WTC11 (cell line): ENCODE data around the gene SMPX. TPM values are rescaled to one million over a fixed set of nuclear protein-coding genes. Genes with fewer than 3 reads are reported as not detected.

Source experiments
- ATAC-seq: fragments of 200-7000 bp; cut with Tn5 transposase; 2 replicates; pipeline ENCODE4 v1.10.0; 2021; ENCODE audit warnings: mild to moderate bottlenecking, moderate library complexity
- CTCF ChIA-PET: fragments of 300-600 bp; sonication (Branson Sonifier 250); formaldehyde crosslinking; loops from one replicate; lab custom pipeline; 2021; ENCODE audit warnings: antibody characterized with exemption; lab: Charles Lee
- POLR2A ChIA-PET: fragments of 350-600 bp; sonication (Branson Sonifier 250); formaldehyde crosslinking; loops from one replicate; lab custom pipeline; 2021; ENCODE audit warnings: antibody characterized with exemption; lab: Charles Lee
- DNase-seq: peaks from one replicate; pipeline ENCODE4 v3.0.0; 2021; ENCODE audit warnings: low spot score
- H3K27ac Mint-ChIP-seq: 2 replicates; pipeline ENCODE4 v1.8.0; 2021; ENCODE audit warnings: mixed read lengths
- H3K27me3 Mint-ChIP-seq: 2 replicates; pipeline ENCODE4 v1.8.0; 2021; ENCODE audit warnings: low read depth, mild to moderate bottlenecking, moderate library complexity, mixed read lengths
- H3K36me3 Mint-ChIP-seq: 2 replicates; pipeline ENCODE4 v1.8.0; 2021; ENCODE audit warnings: mixed read lengths
- H3K4me1 Mint-ChIP-seq: 2 replicates; pipeline ENCODE4 v1.8.0; 2022; ENCODE audit warnings: mixed read lengths
- H3K4me3 Mint-ChIP-seq: 2 replicates; pipeline ENCODE4 v1.8.0; 2021; ENCODE audit warnings: mild to moderate bottlenecking, moderate library complexity, mixed read lengths
- H3K9me3 Mint-ChIP-seq: 2 replicates; pipeline ENCODE4 v1.8.0; 2021; ENCODE audit warnings: mixed read lengths
- ATF1 ChIP-seq: sonication (generic); formaldehyde crosslinking; IDR thresholded peaks from 2 replicates; pipeline ENCODE4 v1.8.1; 2023; ENCODE audit warnings: mild to moderate bottlenecking, moderate library complexity, missing genetic modification reagents
- ELF4 ChIP-seq: sonication (generic); formaldehyde crosslinking; IDR thresholded peaks from 2 replicates; pipeline ENCODE4 v1.8.1; 2022; ENCODE audit warnings: low read depth, mild to moderate bottlenecking, moderate library complexity, missing genetic modification reagents
- FOXJ3 ChIP-seq: sonication (generic); formaldehyde crosslinking; IDR thresholded peaks from 2 replicates; pipeline ENCODE4 v1.9.0; 2021; ENCODE audit warnings: missing genetic modification reagents, mild to moderate bottlenecking, borderline replicate concordance
- FOXK1 ChIP-seq: sonication (generic); formaldehyde crosslinking; IDR thresholded peaks from 2 replicates; pipeline ENCODE4 v1.8.0; 2022; ENCODE audit warnings: mild to moderate bottlenecking, moderate library complexity, missing genetic modification reagents
- HMGA2 ChIP-seq: fragments of 250-450 bp; sonication (Bioruptor Pico); IDR thresholded peaks from 2 replicates; pipeline ENCODE4 v1.4.0; 2021; ENCODE audit warnings: mild to moderate bottlenecking, moderate library complexity
- NFE2L1 ChIP-seq: sonication (generic); formaldehyde crosslinking; IDR thresholded peaks from 2 replicates; pipeline ENCODE4 v1.8.1; 2023; ENCODE audit warnings: missing genetic modification reagents
- NR1H2 ChIP-seq: sonication (generic); formaldehyde crosslinking; IDR thresholded peaks from 2 replicates; pipeline ENCODE4 v1.9.0; 2021; ENCODE audit warnings: mild to moderate bottlenecking, moderate library complexity, missing genetic modification reagents
- NR2C2 ChIP-seq: sonication (generic); formaldehyde crosslinking; IDR thresholded peaks from 2 replicates; pipeline ENCODE4 v1.8.0; 2022; ENCODE audit warnings: mild to moderate bottlenecking, missing genetic modification reagents
- SMAD3 ChIP-seq: sonication (generic); formaldehyde crosslinking; IDR thresholded peaks from 2 replicates; pipeline ENCODE4 v1.8.0; 2022; ENCODE audit warnings: missing genetic modification reagents, mild to moderate bottlenecking, borderline replicate concordance
- ZNF121 ChIP-seq: sonication (generic); formaldehyde crosslinking; IDR thresholded peaks from 2 replicates; pipeline ENCODE4 v1.8.0; 2023; ENCODE audit warnings: missing genetic modification reagents
- ZNF138 ChIP-seq: sonication (generic); formaldehyde crosslinking; conservative IDR thresholded peaks from 2 replicates; pipeline ENCODE4 v1.8.1; 2022; ENCODE audit warnings: mild to moderate bottlenecking, moderate library complexity, missing genetic modification reagents
- ZNF219 ChIP-seq: sonication (generic); formaldehyde crosslinking; IDR thresholded peaks from 2 replicates; pipeline ENCODE4 v1.8.0; 2023; ENCODE audit warnings: missing genetic modification reagents, mild to moderate bottlenecking, borderline replicate concordance
- ZNF423 ChIP-seq: fragments of 250-450 bp; sonication (Bioruptor Pico); IDR thresholded peaks from 2 replicates; pipeline ENCODE4 v2.1.2; 2022; ENCODE audit warnings: mild to moderate bottlenecking, moderate library complexity
- total RNA-seq: library from RNA; stranded (reverse); gene quantifications from 3 replicates; pipeline ENCODE4 v1.2.3, GENCODE V29; 2021
- TF ChIP-seq, protein P1 (sequence below): sonication (generic); formaldehyde crosslinking; IDR thresholded peaks from 2 replicates; pipeline ENCODE4 v1.8.1; 2022; ENCODE audit warnings: low read depth, missing genetic modification reagents, borderline replicate concordance
- TF ChIP-seq, protein P2 (sequence below): fragments of 250-450 bp; sonication (Bioruptor Pico); IDR thresholded peaks from 2 replicates; pipeline ENCODE4 v1.9.0; 2021; ENCODE audit warnings: mild to moderate bottlenecking
- TF ChIP-seq, protein P3 (sequence below): sonication (generic); formaldehyde crosslinking; IDR thresholded peaks from 2 replicates; pipeline ENCODE4 v1.8.1; 2022; ENCODE audit warnings: missing genetic modification reagents, borderline replicate concordance
- TF ChIP-seq, protein P4 (sequence below): fragments of 250-450 bp; sonication (Bioruptor Pico); IDR thresholded peaks from 2 replicates; pipeline ENCODE4 v1.8.0; 2021; ENCODE audit warnings: mild to moderate bottlenecking
- TF ChIP-seq, protein P5 (sequence below): sonication (generic); formaldehyde crosslinking; IDR thresholded peaks from 2 replicates; pipeline ENCODE4 v1.8.1; 2023; ENCODE audit warnings: mild to moderate bottlenecking, missing genetic modification reagents
- TF ChIP-seq, protein P6 (sequence below): sonication (generic); formaldehyde crosslinking; conservative IDR thresholded peaks from 2 replicates; pipeline ENCODE4 v1.8.1; 2022; ENCODE audit warnings: mild to moderate bottlenecking, missing genetic modification reagents
- TF ChIP-seq, protein P7 (sequence below): sonication (generic); formaldehyde crosslinking; IDR thresholded peaks from 2 replicates; pipeline ENCODE4 v1.8.1; 2022; ENCODE audit warnings: mild to moderate bottlenecking, moderate library complexity, missing genetic modification reagents
- TF ChIP-seq, protein P8 (sequence below): fragments of 250-450 bp; sonication (Bioruptor Pico); conservative IDR thresholded peaks from 2 replicates; pipeline ENCODE4 v1.9.0; 2021; ENCODE audit warnings: mild to moderate bottlenecking
- TF ChIP-seq, protein P9 (sequence below): sonication (generic); formaldehyde crosslinking; IDR thresholded peaks from 2 replicates; pipeline ENCODE4 v1.8.0; 2022; ENCODE audit warnings: mild to moderate bottlenecking, missing genetic modification reagents

SMPX gene
- total RNA-seq, 1 experiment from 2014 or later: not detected

DNA sequence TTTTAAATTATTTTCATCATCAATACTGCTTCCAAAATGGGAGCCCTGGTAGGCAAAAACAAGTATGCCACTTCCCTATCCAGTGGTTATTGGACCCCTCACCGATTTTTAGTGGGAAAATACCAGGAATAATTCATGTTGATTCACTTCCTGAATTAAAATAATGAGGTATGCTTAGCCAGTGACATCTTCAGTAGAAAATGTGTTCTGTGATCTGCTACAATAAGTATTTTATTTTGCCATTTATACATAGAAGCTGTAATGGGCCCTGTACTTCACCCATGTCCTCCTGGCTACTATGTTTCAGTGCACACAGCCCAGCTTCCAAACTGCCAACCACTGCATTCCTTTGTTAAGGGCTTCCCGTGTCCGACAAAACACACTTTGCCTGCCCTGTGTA, 58.8 kb downstream of the SMPX start (continued):
- TF ChIP-seq, protein P1, sequence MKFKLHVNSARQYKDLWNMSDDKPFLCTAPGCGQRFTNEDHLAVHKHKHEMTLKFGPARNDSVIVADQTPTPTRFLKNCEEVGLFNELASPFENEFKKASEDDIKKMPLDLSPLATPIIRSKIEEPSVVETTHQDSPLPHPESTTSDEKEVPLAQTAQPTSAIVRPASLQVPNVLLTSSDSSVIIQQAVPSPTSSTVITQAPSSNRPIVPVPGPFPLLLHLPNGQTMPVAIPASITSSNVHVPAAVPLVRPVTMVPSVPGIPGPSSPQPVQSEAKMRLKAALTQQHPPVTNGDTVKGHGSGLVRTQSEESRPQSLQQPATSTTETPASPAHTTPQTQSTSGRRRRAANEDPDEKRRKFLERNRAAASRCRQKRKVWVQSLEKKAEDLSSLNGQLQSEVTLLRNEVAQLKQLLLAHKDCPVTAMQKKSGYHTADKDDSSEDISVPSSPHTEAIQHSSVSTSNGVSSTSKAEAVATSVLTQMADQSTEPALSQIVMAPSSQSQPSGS (CRISPR knock-in tag): no peak
- TF ChIP-seq, protein P2, sequence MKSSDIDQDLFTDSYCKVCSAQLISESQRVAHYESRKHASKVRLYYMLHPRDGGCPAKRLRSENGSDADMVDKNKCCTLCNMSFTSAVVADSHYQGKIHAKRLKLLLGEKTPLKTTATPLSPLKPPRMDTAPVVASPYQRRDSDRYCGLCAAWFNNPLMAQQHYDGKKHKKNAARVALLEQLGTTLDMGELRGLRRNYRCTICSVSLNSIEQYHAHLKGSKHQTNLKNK (CRISPR knock-in tag): no peak
- TF ChIP-seq FOXK1 (CRISPR knock-in tag) (no peak), NR1H2 (CRISPR knock-in tag) (no peak), SMAD3 (CRISPR knock-in tag) (no peak)
- TF ChIP-seq, protein P3, sequence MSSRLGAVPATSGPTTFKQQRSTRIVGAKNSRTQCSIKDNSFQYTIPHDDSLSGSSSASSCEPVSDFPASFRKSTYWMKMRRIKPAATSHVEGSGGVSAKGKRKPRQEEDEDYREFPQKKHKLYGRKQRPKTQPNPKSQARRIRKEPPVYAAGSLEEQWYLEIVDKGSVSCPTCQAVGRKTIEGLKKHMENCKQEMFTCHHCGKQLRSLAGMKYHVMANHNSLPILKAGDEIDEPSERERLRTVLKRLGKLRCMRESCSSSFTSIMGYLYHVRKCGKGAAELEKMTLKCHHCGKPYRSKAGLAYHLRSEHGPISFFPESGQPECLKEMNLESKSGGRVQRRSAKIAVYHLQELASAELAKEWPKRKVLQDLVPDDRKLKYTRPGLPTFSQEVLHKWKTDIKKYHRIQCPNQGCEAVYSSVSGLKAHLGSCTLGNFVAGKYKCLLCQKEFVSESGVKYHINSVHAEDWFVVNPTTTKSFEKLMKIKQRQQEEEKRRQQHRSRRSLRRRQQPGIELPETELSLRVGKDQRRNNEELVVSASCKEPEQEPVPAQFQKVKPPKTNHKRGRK (CRISPR knock-in tag): no peak
- TF ChIP-seq, protein P4, sequence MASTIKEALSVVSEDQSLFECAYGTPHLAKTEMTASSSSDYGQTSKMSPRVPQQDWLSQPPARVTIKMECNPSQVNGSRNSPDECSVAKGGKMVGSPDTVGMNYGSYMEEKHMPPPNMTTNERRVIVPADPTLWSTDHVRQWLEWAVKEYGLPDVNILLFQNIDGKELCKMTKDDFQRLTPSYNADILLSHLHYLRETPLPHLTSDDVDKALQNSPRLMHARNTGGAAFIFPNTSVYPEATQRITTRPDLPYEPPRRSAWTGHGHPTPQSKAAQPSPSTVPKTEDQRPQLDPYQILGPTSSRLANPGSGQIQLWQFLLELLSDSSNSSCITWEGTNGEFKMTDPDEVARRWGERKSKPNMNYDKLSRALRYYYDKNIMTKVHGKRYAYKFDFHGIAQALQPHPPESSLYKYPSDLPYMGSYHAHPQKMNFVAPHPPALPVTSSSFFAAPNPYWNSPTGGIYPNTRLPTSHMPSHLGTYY (CRISPR knock-in tag): no peak
- TF ChIP-seq, protein P5, sequence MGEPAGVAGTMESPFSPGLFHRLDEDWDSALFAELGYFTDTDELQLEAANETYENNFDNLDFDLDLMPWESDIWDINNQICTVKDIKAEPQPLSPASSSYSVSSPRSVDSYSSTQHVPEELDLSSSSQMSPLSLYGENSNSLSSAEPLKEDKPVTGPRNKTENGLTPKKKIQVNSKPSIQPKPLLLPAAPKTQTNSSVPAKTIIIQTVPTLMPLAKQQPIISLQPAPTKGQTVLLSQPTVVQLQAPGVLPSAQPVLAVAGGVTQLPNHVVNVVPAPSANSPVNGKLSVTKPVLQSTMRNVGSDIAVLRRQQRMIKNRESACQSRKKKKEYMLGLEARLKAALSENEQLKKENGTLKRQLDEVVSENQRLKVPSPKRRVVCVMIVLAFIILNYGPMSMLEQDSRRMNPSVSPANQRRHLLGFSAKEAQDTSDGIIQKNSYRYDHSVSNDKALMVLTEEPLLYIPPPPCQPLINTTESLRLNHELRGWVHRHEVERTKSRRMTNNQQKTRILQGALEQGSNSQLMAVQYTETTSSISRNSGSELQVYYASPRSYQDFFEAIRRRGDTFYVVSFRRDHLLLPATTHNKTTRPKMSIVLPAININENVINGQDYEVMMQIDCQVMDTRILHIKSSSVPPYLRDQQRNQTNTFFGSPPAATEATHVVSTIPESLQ: no peak
- TF ChIP-seq, protein P6, sequence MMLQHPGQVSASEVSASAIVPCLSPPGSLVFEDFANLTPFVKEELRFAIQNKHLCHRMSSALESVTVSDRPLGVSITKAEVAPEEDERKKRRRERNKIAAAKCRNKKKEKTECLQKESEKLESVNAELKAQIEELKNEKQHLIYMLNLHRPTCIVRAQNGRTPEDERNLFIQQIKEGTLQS: no peak

DNA sequence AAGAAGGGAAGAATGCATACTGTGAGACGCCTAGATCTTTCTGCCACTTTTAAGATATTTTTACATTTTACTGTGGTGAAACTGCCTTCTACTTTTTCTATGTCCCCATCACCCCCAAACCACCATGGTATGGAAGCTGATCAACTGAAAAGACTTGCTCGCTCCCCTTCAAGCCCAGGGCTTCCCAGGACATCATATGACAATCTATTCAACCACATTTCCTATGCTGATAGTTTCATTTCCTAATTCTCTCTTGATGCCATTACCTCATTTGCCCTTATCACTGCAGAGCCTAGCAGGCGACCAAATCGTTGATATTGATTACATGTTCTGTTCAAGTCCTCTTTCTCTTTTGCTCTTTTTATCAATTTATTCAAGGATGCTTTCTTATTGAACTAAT, 59.6 kb downstream of the SMPX start:
- Mint-ChIP-seq H3K36me3 (no peaks in the 10 kb centered on the region), H3K9me3 (no peaks in the 10 kb centered on the region), H3K4me1 (0 out of 2 replicates have a peak, but pooled peaks cover under 1% of the 10 kb centered on the region), H3K27me3 (no peaks in the 10 kb centered on the region), H3K4me3 (no peak overlapping the region), H3K27ac (no peak overlapping the region)
- CTCF ChIA-PET: no interaction called here
- ATAC-seq (no peak), DNase-seq (no peak)
- POLR2A ChIA-PET: no interaction called here
- TF ChIP-seq, protein P7, sequence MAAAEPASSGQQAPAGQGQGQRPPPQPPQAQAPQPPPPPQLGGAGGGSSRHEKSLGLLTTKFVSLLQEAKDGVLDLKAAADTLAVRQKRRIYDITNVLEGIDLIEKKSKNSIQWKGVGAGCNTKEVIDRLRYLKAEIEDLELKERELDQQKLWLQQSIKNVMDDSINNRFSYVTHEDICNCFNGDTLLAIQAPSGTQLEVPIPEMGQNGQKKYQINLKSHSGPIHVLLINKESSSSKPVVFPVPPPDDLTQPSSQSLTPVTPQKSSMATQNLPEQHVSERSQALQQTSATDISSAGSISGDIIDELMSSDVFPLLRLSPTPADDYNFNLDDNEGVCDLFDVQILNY: no peak
- no peak for TF ChIP-seq NR2C2 (CRISPR knock-in tag)
- TF ChIP-seq ZNF121 (CRISPR knock-in tag): no peak
- TF ChIP-seq ELF4 (CRISPR knock-in tag): no peak
- no peak for TF ChIP-seq ZNF138 (CRISPR knock-in tag)
- TF ChIP-seq, protein P8, sequence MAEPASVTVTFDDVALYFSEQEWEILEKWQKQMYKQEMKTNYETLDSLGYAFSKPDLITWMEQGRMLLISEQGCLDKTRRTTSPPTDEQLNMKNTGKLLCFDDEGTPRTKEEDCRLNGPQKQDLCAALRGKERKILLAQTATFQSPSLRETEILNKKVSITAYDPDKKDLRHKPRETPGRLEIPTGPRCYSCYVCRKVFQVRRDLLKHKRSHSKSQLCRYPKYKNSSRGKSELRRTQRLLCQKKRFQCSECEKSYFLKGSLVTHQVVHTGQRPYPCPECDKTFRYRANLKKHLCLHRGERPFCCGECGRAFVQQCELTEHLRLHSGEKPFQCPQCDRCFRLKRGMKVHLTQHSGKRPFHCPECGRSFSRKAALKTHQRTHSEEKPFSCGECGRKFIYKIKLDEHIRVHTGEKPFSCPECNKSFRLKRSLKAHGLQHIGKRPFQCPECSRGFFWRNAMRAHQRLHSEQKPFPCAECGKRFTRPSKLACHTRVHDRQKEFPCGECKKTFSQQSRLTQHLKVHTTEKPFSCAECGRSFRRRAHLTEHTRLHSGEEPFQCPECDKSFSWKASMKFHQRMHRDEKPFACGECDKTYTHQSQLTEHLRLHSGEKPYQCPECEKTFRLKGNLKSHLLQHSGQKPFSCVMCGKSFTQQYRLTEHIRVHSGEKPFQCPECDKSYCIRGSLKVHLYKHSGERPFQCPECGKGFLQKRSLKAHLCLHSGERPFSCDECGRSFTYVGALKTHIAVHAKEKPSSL (CRISPR knock-in tag): no peak
- no peak for TF ChIP-seq FOXJ3 (CRISPR knock-in tag)
- no peak for TF ChIP-seq ZNF219
- TF ChIP-seq, protein P9, sequence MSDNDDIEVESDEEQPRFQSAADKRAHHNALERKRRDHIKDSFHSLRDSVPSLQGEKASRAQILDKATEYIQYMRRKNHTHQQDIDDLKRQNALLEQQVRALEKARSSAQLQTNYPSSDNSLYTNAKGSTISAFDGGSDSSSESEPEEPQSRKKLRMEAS (CRISPR knock-in tag): no peak
- TF ChIP-seq ATF1: no peak
- no peak for TF ChIP-seq ZNF423 (CRISPR knock-in tag)
- no peak for TF ChIP-seq HMGA2 (CRISPR knock-in tag)
- TF ChIP-seq NFE2L1 (CRISPR knock-in tag): no peak
